Measurements from ENCODE around the gene EFNA5.

DNA sequence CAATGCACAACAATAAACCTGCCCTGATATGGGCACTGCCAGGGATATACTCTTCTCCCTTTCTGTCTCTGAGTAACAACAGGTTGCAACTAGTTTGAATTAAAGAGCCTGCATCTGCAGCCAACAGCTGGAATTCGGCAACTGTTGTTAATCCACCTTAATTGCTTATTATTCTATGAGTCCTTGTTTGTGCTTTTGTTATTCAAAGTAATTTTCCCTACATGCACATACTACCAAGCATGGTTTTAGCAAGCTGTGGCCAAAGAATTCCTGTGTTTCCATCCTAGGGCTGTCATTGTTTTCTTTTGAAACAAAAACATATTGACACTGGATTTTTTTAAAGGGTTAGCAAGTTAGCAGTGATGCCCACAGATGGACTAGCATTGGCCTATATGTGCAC, 171.5 kb downstream of the EFNA5 start:
- TF ChIP-seq, protein P1, sequence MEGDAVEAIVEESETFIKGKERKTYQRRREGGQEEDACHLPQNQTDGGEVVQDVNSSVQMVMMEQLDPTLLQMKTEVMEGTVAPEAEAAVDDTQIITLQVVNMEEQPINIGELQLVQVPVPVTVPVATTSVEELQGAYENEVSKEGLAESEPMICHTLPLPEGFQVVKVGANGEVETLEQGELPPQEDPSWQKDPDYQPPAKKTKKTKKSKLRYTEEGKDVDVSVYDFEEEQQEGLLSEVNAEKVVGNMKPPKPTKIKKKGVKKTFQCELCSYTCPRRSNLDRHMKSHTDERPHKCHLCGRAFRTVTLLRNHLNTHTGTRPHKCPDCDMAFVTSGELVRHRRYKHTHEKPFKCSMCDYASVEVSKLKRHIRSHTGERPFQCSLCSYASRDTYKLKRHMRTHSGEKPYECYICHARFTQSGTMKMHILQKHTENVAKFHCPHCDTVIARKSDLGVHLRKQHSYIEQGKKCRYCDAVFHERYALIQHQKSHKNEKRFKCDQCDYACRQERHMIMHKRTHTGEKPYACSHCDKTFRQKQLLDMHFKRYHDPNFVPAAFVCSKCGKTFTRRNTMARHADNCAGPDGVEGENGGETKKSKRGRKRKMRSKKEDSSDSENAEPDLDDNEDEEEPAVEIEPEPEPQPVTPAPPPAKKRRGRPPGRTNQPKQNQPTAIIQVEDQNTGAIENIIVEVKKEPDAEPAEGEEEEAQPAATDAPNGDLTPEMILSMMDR (IDR thresholded peaks at IDR 0.05; ENCODE audit: low read length): no peak
- TF ChIP-seq EZH2 (IDR thresholded peaks at IDR 0.05; ENCODE audit: borderline replicate concordance, low read length): no peak

Data from OCI-LY1 (cell line).